ENCODE data around the gene MED26. TPM values are rescaled to one million over a fixed set of nuclear protein-coding genes. Genes with fewer than 3 reads are reported as not detected.

The MED26 gene
- total and polyA plus RNA-seq, 2 of the 8 experiments (the other 6 are each of a cell fraction or from before 2014, with no cell fraction given), result 5.3 to 10.7 TPM

GRCh38 chr19:16654627-16655026, 26.6 kb upstream of the MED26 start:
- H3K79me1 ChIP-seq (ENCODE audit: low read depth, low read length), result peaks cover 13% of the 10 kb centered on the region
- no peak overlapping the region for H3K4ac ChIP-seq (replicated peaks; ENCODE audit: insufficient read length, low read depth, low read length)
- no peak overlapping the region for H3K4me2 ChIP-seq (ENCODE audit: insufficient read depth in 1 of 2, low read depth in 2 of 2, low read length in 2 of 2)
- no peak overlapping the region for H3K27ac ChIP-seq (ENCODE audit: low read depth, low read length)
- H2AFZ ChIP-seq (ENCODE audit: low read length), result no peak overlapping the region
- H3K27me3 ChIP-seq (replicated peaks in 1 of 4; ENCODE audit: control insufficient read depth in 3 of 4, extremely low read depth in 1 of 4, insufficient read depth in 3 of 4, low read length in 3 of 4), result no peaks in the 10 kb centered on the region
- H2BK120ac ChIP-seq (replicated peaks; ENCODE audit: low read depth, low read length), result no peak overlapping the region
- H3K18ac ChIP-seq (ENCODE audit: extremely low read depth, low read length), result no peak overlapping the region
- H3K4me1 ChIP-seq (replicated peaks in 1 of 4; ENCODE audit: control insufficient read depth in 3 of 4, insufficient read depth in 4 of 4, low read length in 3 of 4), result peaks cover 0 to 3% (median under 1%) of the 10 kb centered on the region in 4 experiments; a peak in 2 of 7 replicates
- no peak overlapping the region for H2BK5ac ChIP-seq (ENCODE audit: low read depth, low read length)
- H4K5ac ChIP-seq (ENCODE audit: insufficient read length, low read depth, low read length), result no peak overlapping the region
- no peak overlapping the region for H3K56ac ChIP-seq (replicated peaks; ENCODE audit: insufficient read length, low read depth, low read length)
- peaks cover 25 to 82% (median 53%) of the 10 kb centered on the region in 4 experiments for H3K36me3 ChIP-seq (ENCODE audit: control insufficient read depth in 2 of 4, insufficient read depth in 4 of 4, low read length in 3 of 4)
- DNase-seq (ENCODE audit: low read depth in 1 of 2, low spot score in 2 of 2) (no peak), FAIRE-seq (no peak)
- H4K91ac ChIP-seq (replicated peaks; ENCODE audit: insufficient read length, low read length), result no peak overlapping the region
- 0 out of 2 replicates have a peak, but pooled peaks cover 3% of the 10 kb centered on the region for H3K23me2 ChIP-seq (ENCODE audit: low read depth, low read length)
- no peak overlapping the region for H3K14ac ChIP-seq (ENCODE audit: insufficient read length)
- H2AK5ac ChIP-seq (ENCODE audit: low read depth, low read length), result no peak overlapping the region
- ChIA-PET CTCF (ENCODE audit: partially characterized antibody) (interaction anchor here (1.3 kb wide), 1 partner anchor 9 kb away, joined by 3 read pairs; no protein-coding TSS in a partner anchor), POLR2A (ENCODE audit: partially characterized antibody) (interaction anchor here (1.0 to 2.0 kb wide), 6 partner anchors 9 to 153 kb away, joined by 3 to 13 read pairs (median 4); no protein-coding TSS in a partner anchor)
- H4K8ac ChIP-seq (ENCODE audit: extremely low read depth, insufficient read depth, low read length), result no peak overlapping the region
- H3K23ac ChIP-seq (ENCODE audit: insufficient read length), result no peak overlapping the region
- no peak overlapping the region for H3K4me3 ChIP-seq (ENCODE audit: extremely low read depth in 1 of 4, insufficient read depth in 2 of 4, low read depth in 3 of 4, low read length in 4 of 4)
- H3K9ac ChIP-seq (replicated peaks in 1 of 4; ENCODE audit: extremely low read depth in 1 of 4, low read depth in 3 of 4, low read length in 3 of 4), result no peak overlapping the region
- H2BK15ac ChIP-seq (ENCODE audit: low read length), result no peak overlapping the region
- peaks cover 12 to 24% of the 10 kb centered on the region in 2 experiments for H4K20me1 ChIP-seq (replicated peaks in 1 of 2; ENCODE audit: control insufficient read depth in 1 of 2, insufficient read depth in 2 of 2, low read length in 2 of 2)
- no peaks in the 10 kb centered on the region for H3K9me3 ChIP-seq (ENCODE audit: insufficient read depth in 2 of 2, low read depth in 1 of 2, low read length in 1 of 2)
- H2BK20ac ChIP-seq (ENCODE audit: low read length), result no peak overlapping the region
- WGBS, 2 experiments (ENCODE audit: extremely low coverage in 1 of 2, insufficient coverage in 1 of 2, insufficient read length in 1 of 2, insufficient replicate concordance in 2 of 2, low coverage in 1 of 2, low lambda C conversion rate in 2 of 2, missing lambda C conversion rate in 1 of 2), result 100% methylated on average over 3 of the region's 3 CpGs; no CpG with 5 or more reads in 1 of the 2 experiments
- H2BK12ac ChIP-seq (ENCODE audit: low read depth, low read length), result no peak overlapping the region
- H3K79me2 ChIP-seq (ENCODE audit: control insufficient read depth in 1 of 2, insufficient read depth in 2 of 2, low read length in 2 of 2), result peaks cover 13 to 32% of the 10 kb centered on the region in 2 experiments
- TF ChIP-seq CHD2 (IDR thresholded peaks at IDR 0.05; ENCODE audit: low read length) (no peak), TCF12 (IDR thresholded peaks at IDR 0.05; ENCODE audit: low read depth, low read length) (no peak), EP300 (IDR thresholded peaks at IDR 0.05; ENCODE audit: borderline replicate concordance in 1 of 2, low read depth in 2 of 2, low read length in 2 of 2) (no peak), MAFK (IDR thresholded peaks at IDR 0.05; ENCODE audit: low read depth, low read length) (no peak), CTCF (IDR thresholded peaks at IDR 0.05; ENCODE audit: control extremely low read depth in 1 of 3, insufficient read depth in 1 of 3, low read depth in 1 of 3, low read length in 3 of 3) (no peak), CHD1 (IDR thresholded peaks at IDR 0.05; ENCODE audit: low read depth, low read length) (no peak), RBBP5 (IDR thresholded peaks at IDR 0.05; ENCODE audit: borderline replicate concordance, low read depth, low read length) (no peak), RNF2 (IDR thresholded peaks at IDR 0.05; ENCODE audit: borderline replicate concordance, low read depth, low read length, missing control alignments, poor library complexity, severe bottlenecking) (no peak), ZNF274 (IDR thresholded peaks at IDR 0.05; ENCODE audit: borderline replicate concordance, extremely low read depth, low read length) (no peak)
- TF ChIP-seq, protein P1, sequence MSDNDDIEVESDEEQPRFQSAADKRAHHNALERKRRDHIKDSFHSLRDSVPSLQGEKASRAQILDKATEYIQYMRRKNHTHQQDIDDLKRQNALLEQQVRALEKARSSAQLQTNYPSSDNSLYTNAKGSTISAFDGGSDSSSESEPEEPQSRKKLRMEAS (IDR thresholded peaks at IDR 0.05), result no peak

All from H1 (cell line).